OCI-LY7 (cell line): ENCODE results near the gene ZNF775.

Source experiments
- EZH2phosphoT487 ChIP-seq: fragments of 200-600 bp; sonication (generic); IDR thresholded peaks from 2 replicates; pipeline ENCODE4 v1.6.1; 2018; ENCODE audit warnings: low read depth, borderline replicate concordance, mild to moderate bottlenecking, mixed run types, antibody characterized with exemption, low read length, moderate library complexity, mixed read lengths
- TF ChIP-seq, protein P1 (sequence below): fragments of 200-600 bp; sonication (generic); conservative IDR thresholded peaks from 2 replicates; pipeline ENCODE4 v1.5.1; 2014; ENCODE audit warnings: mild to moderate bottlenecking, antibody characterized with exemption, low read length, moderate library complexity, mixed read lengths

DNA sequence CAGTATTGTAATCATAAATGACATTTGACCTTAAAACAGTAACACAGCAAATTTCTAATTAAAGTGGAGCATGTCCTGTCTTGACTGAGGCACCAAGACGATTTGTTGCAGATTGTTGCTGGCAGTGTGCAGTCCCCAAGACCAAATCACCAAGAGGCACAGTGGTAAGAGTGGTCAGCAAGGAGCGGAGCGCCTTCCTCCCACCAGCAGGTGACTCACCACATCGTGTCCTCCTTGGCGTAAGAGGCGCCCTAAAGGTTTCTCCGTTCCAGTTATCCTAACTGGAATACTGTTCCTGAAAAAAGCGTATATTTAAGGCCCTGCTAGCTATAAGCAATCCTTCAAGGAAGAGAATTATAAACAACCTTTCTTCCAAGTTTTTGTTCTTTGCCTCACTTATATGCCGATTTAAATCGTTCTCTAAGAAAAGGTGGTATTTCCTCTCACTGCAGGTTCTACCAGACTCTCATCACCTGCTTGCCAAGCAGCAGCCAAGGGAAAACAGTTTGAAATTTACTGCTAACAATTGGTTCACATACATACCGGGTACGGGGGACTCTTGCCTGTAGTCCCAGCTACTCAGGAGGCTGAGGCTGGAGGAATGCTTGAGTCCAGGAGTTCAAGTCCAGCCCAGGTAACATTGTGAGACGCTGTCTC lies 21.2 kb upstream of the ZNF775 start:
- TF ChIP-seq, protein P1, sequence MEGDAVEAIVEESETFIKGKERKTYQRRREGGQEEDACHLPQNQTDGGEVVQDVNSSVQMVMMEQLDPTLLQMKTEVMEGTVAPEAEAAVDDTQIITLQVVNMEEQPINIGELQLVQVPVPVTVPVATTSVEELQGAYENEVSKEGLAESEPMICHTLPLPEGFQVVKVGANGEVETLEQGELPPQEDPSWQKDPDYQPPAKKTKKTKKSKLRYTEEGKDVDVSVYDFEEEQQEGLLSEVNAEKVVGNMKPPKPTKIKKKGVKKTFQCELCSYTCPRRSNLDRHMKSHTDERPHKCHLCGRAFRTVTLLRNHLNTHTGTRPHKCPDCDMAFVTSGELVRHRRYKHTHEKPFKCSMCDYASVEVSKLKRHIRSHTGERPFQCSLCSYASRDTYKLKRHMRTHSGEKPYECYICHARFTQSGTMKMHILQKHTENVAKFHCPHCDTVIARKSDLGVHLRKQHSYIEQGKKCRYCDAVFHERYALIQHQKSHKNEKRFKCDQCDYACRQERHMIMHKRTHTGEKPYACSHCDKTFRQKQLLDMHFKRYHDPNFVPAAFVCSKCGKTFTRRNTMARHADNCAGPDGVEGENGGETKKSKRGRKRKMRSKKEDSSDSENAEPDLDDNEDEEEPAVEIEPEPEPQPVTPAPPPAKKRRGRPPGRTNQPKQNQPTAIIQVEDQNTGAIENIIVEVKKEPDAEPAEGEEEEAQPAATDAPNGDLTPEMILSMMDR: 0 out of 2 replicates have a peak, but pooled peaks have one; percentile 11
- no peak for TF ChIP-seq EZH2phosphoT487
